OCI-LY7 (cell line): Measurements from ENCODE around the gene GDF2. TPM values are rescaled to one million over a fixed set of nuclear protein-coding genes. Genes with fewer than 3 reads are reported as not detected.

ENCODE experiments used
- BruUV-seq: library from RNA; stranded (reverse); fragments of 400-500 nt; replicated peaks from 2 replicates; lab custom pipeline; 2021; lab: Mats Ljungman, UMichigan
- CTCF ChIA-PET: fragments of 300-600 bp; sonication (Branson Sonifier 250); formaldehyde crosslinking; loops from one replicate; lab custom pipeline; 2022; ENCODE audit warnings: antibody characterized with exemption; ENCODE audit not compliant: unreplicated experiment; lab: Charles Lee
- POLR2A ChIA-PET: fragments of 300-600 bp; sonication (Branson Sonifier 250); formaldehyde crosslinking; loops from one replicate; lab custom pipeline; 2022; ENCODE audit warnings: antibody characterized with exemption; lab: Charles Lee
- DNase-seq: peaks from one replicate; pipeline ENCODE4 v3.0.0-alpha.2; 2015; ENCODE audit warnings: low spot score
- H2AFZ ChIP-seq: fragments of 200-600 bp; sonication (generic), shearing (Covaris generic); 2 replicates; pipeline ENCODE4 v1.6.1; 2014; ENCODE audit warnings: mild to moderate bottlenecking, antibody characterized with exemption, low read length, moderate library complexity
- H3K27ac ChIP-seq: fragments of 200-600 bp; sonication (generic); 2 replicates; pipeline ENCODE4 v1.5.1; 2014; ENCODE audit warnings: mixed run types, low read depth, mild to moderate bottlenecking, moderate library complexity, low read length, inconsistent platforms; ENCODE audit not compliant: poor library complexity, severe bottlenecking
- H3K36me3 ChIP-seq: fragments of 200-600 bp; sonication (generic); 2 replicates; pipeline ENCODE4 v1.6.1; 2014; ENCODE audit warnings: mild to moderate bottlenecking, antibody characterized with exemption, low read length, moderate library complexity, mixed read lengths; ENCODE audit not compliant: insufficient read depth
- H3K4me1 ChIP-seq: fragments of 200-600 bp; sonication (generic); 2 replicates; pipeline ENCODE4 v1.5.1; 2014; ENCODE audit warnings: mild to moderate bottlenecking, low read length; ENCODE audit not compliant: insufficient read depth, poor library complexity, severe bottlenecking
- H3K4me2 ChIP-seq: fragments of 200-600 bp; sonication (generic); 2 replicates; pipeline ENCODE4 v1.6.1; 2014; ENCODE audit warnings: mild to moderate bottlenecking, low read length
- H3K4me3 ChIP-seq: fragments of 200-600 bp; sonication (generic); 2 replicates; pipeline ENCODE4 v1.5.1; 2014; ENCODE audit warnings: mild to moderate bottlenecking, low read depth, low read length; ENCODE audit not compliant: poor library complexity, severe bottlenecking
- H3K79me2 ChIP-seq: fragments of 200-600 bp; sonication (generic); 2 replicates; pipeline ENCODE4 v1.6.1; 2016; ENCODE audit warnings: low read depth, mild to moderate bottlenecking, low read length, moderate library complexity, mixed read lengths; ENCODE audit not compliant: insufficient read depth
- H3K9me2 ChIP-seq: fragments of 200-600 bp; sonication (generic); 2 replicates; pipeline ENCODE4 v1.6.1; 2016; ENCODE audit warnings: mild to moderate bottlenecking, low read length, mixed read lengths; ENCODE audit not compliant: insufficient read depth
- H3K9me3 ChIP-seq: fragments of 200-600 bp; sonication (generic); 2 replicates; pipeline ENCODE4 v1.6.1; 2014; ENCODE audit warnings: mild to moderate bottlenecking, mixed run types, low read length, mixed read lengths
- H4K20me1 ChIP-seq: fragments of 200-600 bp; sonication (generic); 2 replicates; pipeline ENCODE4 v1.6.1; 2014; ENCODE audit warnings: mild to moderate bottlenecking, antibody characterized with exemption, low read length, moderate library complexity, mixed read lengths; ENCODE audit not compliant: insufficient read depth
- EZH2phosphoT487 ChIP-seq: fragments of 200-600 bp; sonication (generic); IDR thresholded peaks from 2 replicates; pipeline ENCODE4 v1.6.1; 2018; ENCODE audit warnings: low read depth, borderline replicate concordance, mild to moderate bottlenecking, mixed run types, antibody characterized with exemption, low read length, moderate library complexity, mixed read lengths
- intact Hi-C: fragments of 100-400 bp; cut with micrococcal nuclease; formaldehyde crosslinking; loops from one replicate; pipeline ENCODE4 v1.10.0; 2022; ENCODE audit not compliant: unreplicated experiment
- total RNA-seq, 2 experiments: library from RNA; depleted of rRNA in 1 of 2; stranded (reverse); fragments of >200 nt in 1 of 2; shearing (Covaris generic) in 1 of 2; gene quantifications; 2 replicates each; pipeline ENCODE4 v1.2.3, GENCODE V29; 2014 to 2022
- TF ChIP-seq, protein P1 (sequence below): fragments of 200-600 bp; sonication (generic); conservative IDR thresholded peaks from 2 replicates; pipeline ENCODE4 v1.5.1; 2014; ENCODE audit warnings: mild to moderate bottlenecking, antibody characterized with exemption, low read length, moderate library complexity, mixed read lengths

The GDF2 gene
- total RNA-seq, 2 experiments from 2014 or later = not detected

GRCh38 chr10:47359626-47360418 lies 37.6 kb downstream of the GDF2 start:
- no TSS peak for BruUV-seq
- POLR2A ChIA-PET = interaction anchor here (0.6 kb wide), 1 partner anchor 38 kb away, joined by 3 read pairs; no protein-coding TSS in a partner anchor
- Histone ChIP-seq H3K4me2 (no peak overlapping the region), H3K79me2 (no peaks in the 10 kb centered on the region), H3K9me3 (no peaks in the 10 kb centered on the region), H3K4me3 (no peak overlapping the region), H4K20me1 (no peaks in the 10 kb centered on the region), H3K36me3 (no peaks in the 10 kb centered on the region), H3K4me1 (no peaks in the 10 kb centered on the region), H3K9me2 (no peaks in the 10 kb centered on the region), H3K27ac (no peak overlapping the region), H2AFZ (no peak overlapping the region)
- intact Hi-C loops = no loop called here
- DNase-seq = no peak
- TF ChIP-seq, protein P1, sequence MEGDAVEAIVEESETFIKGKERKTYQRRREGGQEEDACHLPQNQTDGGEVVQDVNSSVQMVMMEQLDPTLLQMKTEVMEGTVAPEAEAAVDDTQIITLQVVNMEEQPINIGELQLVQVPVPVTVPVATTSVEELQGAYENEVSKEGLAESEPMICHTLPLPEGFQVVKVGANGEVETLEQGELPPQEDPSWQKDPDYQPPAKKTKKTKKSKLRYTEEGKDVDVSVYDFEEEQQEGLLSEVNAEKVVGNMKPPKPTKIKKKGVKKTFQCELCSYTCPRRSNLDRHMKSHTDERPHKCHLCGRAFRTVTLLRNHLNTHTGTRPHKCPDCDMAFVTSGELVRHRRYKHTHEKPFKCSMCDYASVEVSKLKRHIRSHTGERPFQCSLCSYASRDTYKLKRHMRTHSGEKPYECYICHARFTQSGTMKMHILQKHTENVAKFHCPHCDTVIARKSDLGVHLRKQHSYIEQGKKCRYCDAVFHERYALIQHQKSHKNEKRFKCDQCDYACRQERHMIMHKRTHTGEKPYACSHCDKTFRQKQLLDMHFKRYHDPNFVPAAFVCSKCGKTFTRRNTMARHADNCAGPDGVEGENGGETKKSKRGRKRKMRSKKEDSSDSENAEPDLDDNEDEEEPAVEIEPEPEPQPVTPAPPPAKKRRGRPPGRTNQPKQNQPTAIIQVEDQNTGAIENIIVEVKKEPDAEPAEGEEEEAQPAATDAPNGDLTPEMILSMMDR = no peak
- TF ChIP-seq EZH2phosphoT487 = no peak
- CTCF ChIA-PET = no interaction called here

DNA sequence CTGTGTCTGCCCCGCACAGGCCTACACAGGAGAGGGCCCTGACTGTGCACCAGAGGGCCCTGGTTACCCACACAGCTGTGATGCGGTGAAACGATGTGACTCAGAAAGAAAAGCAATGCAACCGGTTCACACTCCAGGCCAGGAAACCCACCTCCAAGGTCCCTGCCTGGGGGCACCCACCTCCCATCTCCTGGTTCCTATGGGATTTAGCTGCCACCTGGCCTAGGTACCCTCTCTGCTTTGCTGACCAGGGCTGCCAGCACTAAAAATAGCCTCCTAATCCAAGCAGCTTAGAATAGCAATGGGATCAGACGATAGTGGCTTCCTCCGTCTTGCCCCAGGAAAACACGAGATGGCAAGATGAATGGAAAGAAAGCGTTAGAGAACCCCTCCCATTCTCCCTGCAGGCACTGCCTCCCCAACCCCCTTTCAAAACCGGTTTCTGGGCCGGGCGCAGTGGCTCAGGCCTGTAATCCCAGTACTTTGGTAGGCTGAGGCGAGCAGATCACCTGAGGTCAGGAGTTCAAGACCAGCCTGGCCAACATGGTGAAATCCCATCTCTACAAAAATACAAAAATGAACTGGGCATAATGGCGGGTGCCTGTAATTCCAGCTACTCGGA lies 38.3 kb downstream of the GDF2 start:
- H3K79me2 ChIP-seq = no peaks in the 10 kb centered on the region
- H3K4me2 ChIP-seq = no peak overlapping the region
- H3K4me1 ChIP-seq = no peaks in the 10 kb centered on the region
- H4K20me1 ChIP-seq = no peaks in the 10 kb centered on the region
- H3K36me3 ChIP-seq = no peaks in the 10 kb centered on the region
- intact Hi-C loops = no loop called here
- no peak for DNase-seq
- H3K27ac ChIP-seq = no peak overlapping the region
- no peaks in the 10 kb centered on the region for H3K9me2 ChIP-seq
- no peaks in the 10 kb centered on the region for H3K9me3 ChIP-seq
- no TSS peak for BruUV-seq
- TF ChIP-seq, protein P1 = no peak
- TF ChIP-seq EZH2phosphoT487 = no peak
- POLR2A ChIA-PET = interaction anchor here (0.6 kb wide), 1 partner anchor 37 kb away, joined by 3 read pairs; no protein-coding TSS in a partner anchor
- no peak overlapping the region for H3K4me3 ChIP-seq
- no peak overlapping the region for H2AFZ ChIP-seq
- CTCF ChIA-PET = no interaction called here
